NCI-H82 treated with DMSO at 0.1 percent for 48 hours (cell line): ENCODE results near the gene TPRG1L.

Experiments used
- DNase-seq: peaks from one replicate; lab custom pipeline; 2025; ENCODE audit not compliant: unreplicated experiment; lab: John Stamatoyannopoulos, UW

Gene TPRG1L

DNA sequence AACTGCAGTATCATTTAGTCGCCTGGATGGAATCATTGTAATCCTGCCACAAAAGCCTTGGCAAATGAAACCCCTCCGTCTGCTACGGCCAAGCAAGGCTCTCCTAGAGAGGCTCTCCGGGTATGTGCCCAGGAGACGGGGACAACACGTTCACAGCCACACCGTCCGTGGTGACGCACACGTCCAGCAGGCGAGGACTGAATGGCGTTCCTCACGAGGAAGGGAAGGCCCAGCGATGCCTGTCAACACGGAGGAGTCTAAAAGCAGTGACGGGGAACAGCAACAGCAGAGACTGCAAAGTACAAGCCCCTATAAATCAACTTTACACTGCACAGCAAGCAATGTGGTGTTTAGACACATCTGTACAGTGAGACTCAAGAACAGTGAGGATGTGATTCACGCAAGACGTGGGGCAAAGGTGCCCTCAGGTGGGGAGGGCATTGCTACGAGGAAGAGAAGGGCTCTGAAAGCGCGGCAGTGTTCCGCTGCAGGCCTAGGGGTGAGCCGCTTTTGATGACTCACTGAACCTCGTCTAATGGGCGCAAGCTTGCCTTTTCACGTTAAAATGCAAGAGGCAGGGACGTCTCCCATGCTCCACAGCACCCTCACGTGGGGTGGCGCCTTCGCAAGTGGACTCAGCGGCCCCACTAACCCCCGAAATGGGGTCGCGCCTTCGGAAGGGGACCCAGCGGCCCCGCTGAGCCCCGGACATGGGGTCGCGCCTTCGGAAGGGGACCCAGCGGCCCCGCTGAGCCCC is 18.3 kb downstream of the TPRG1L start:
- DNase-seq, result no peak

DNA sequence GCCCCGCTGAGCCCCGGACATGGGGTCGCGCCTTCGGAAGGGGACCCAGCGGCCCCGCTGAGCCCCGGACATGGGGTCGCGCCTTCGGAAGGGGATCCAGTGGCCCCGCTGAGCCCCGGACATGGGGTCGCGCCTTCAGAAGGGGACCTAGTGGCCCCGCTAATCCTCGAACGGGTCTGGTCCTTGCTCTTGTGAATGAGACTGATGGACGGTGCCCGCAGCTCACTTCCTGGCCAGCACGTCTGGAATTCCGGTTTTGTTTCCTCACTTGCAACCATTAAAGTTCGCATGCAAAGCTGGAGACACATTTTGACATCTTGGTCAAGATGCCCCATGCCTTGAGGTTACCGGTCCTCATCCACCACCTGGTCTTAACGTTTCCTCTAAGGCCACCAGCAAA is 19.5 kb downstream of the TPRG1L start:
- DNase-seq, result no peak

DNA sequence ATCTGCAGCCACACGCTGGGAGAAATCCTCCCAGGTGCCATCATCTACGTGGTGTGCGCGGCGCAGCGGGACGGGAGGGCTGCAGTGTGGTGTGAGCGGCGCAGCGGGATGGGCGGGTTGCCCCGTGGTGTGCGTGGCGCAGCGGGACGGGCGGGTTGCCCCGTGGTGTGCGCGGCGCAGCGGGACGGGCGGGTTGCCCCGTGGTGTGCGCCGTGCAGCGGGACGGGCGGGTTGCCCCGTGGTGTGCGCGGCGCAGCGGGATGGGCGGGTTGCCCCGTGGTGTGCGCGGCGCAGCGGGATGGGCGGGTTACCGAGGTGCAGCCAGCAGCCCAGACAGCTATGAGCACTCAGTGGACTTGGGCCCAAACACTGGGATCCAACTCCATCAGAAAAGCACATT is 20.4 kb downstream of the TPRG1L start:
- DNase-seq, result no peak

DNA sequence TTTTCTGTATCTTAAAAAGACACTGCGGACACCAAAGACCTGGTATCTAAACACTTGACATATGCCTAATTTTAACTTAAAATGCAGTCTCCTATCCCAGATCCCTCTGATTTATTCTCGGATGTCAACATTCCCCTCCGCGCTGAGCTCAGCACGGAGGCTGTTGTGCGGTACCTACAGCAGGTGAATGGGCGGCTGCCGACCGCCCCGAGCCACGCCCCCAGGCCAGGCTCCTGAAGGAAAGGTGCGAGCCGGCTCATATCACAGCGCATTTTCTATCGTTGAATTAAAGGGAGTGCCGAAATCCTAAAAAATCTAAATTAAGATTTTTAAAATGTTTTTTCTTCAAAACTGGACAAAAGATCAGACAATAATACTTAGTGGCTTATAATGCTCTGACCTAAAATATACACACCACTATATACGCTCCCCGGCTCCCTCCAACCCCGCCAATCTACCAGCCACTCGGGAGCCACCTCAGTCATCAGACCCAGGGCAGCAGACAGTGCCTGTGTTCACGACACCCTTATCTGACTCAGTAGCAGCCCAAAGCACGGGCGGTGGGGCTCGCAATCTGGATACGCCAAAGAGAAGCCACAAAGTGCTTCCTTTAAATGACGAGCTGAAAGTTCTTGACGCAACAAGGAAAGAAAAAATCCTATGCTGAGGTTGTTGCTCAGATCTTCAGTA is 21.0 kb downstream of the TPRG1L start:
- no peak for DNase-seq

DNA sequence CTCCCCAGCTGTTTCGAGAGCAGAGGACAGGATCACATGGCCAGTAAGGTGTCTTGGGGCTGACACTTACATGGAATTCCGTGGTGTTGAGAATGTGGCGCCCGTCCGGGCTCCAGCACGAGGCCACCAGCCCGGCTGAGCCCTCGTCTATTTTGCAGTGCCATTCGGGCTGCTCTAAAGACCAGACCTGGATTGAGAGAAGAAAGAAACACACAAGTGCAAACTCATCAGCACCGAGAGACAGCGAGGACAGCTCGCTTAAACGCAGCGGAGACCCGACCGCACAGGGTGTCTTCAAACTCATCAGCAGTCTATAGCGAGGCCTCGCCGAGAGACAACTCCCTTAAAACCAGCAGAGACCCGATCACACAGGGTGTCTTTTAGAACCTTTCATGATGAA is 21.8 kb downstream of the TPRG1L start:
- DNase-seq, result no peak

DNA sequence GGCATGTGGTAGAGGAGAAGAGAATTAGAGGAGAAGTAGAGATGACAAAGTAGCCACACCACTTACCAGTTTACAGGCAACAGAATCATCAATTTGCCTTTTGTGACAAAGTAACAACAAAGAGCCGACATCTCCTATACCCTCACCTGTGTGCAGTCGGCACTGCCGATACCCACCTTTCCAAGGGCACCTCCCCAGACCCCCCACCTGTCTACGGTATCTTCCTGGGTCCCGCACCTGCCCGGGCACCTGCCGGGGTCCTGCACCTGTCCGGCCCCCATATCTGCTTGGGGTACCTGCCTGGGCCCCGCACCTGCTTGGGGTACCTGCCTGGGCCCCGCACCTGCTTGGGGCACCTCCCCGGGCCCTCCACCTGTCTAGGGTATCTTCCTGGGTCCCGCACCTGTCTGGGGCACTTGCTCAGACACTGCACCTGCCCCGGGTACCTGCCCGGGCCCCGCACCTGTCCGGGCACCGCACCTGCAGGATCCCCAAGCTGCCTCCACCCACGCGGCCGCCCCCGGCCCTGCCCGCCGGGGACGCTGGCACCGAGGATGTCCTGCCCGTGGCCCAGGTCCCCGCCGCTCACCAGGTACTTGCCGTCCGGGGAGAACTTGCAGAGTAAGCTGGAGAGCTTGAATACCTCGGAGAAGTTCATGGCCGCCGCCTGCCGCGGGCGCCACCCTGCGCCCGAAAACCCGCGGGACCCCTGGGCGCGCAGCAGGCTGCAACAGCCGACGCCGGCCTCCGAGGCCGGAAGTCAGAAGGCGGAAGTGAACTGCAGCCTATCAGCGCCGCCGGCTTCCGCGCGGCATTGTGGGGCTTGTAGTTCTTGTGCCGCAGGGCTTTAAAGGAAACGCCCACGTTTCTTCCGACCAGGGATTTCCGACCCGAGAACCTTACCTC is 24.8 kb downstream of the TPRG1L start, which contains the start of gene WRAP73:
TSS of gene WRAP73 (minus strand) at position 762 of the 906 bp plus-strand sequence. CDS start at position 658, 104 bp downstream.
- peak; percentile 87 for DNase-seq

DNA sequence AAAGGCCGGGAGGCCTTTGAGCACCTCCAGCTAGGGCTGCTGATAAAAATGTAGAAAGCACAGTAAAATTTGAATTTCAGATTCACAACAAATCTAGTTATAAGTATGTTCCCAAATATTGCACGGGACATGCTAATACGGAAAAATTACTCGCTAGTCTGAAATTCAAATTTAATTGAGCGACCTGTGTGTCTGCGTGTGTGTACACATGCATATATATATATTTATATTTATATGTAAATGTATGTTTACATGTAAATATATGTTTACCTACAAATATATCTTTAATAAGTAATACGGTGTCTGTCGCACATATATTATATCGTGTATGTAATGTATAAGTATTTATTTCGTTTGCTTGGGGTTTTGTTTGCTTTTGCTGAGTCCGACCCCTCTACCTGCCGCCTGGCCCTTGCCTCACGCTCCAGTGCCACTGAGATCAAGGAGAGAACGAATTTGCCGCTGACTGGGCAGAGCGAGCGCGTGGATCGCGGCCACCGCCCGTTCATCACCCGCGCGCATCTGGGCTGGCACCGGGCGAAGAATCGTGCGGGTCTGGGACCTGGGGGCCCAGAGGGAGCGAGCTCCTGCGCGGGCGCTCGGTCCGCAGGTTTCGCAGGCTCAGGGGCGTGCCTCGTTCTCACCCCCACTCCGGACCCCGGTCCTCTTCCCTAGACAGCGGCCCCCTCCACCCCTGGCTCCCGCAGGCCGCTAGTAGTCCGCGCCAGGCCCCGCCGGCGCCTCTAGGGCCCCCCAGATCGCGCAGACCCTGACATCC is 25.6 kb downstream of the TPRG1L start:
- no peak for DNase-seq

DNA sequence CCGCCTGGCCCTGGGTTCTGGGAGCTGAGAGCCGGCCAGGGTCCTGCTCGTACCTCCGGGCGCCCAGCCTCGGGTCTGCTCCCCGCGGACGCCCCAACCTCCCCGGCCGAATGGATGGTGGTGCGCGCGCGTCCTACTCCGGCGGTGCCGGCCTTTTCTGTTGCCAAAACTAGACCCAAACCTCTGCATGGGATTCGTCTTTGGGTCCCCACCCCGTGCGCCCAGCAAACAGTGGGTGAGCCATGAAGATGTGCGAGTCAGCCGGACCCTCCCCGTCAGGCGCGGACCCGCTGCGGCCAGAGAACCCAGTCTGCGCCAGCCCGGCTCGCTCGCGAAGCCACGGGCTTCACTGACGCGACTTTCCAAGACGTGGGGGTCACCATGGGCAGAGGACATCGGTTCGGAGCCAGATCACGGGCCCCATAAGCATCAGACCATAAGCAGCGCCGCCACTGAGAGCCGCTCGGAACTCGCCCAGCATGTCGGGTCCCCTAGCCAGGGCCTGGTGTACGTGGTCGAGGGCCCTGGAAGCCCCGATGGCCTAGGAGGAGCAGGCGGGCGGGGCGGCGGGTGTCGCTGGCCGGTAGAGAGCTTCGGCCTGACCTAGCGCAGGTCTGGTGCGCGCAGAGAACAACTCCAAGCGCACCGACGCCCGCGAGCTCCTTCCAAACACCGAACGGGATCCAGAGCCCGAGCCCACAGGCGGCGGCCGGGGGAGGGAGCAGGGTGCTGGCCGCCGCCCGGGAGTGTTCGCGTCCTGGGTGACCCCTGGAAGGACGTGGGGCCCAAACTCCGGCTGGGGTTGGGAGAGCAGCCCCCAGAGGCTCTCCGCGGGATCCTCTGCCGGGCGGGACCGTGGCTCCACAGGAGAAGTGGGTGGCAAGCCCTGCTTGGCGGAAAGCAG is 26.5 kb downstream of the TPRG1L start:
- no peak for DNase-seq

DNA sequence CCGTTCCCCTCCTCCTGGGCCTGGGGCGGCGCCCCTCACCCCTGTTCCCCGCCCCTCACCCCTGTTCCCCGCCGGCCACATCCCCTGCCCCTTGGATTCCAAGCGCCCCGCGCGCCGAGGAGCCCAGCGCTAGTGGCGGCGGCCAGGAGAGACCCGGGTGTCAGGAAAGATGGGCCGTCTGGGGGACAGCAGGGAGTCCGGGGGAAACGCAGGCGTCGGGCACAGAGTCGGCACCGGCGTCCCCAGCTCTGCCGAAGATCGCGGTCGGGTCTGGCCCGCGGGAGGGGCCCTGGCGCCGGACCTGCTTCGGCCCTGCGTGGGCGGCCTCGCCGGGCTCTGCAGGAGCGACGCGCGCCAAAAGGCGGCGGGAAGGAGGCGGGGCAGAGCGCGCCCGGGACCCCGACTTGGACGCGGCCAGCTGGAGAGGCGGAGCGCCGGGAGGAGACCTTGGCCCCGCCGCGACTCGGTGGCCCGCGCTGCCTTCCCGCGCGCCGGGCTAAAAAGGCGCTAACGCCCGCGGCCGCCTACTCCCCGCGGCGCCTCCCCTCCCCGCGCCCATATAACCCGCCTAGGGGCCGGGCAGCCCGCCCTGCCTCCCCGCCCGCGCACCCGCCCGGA is 27.2 kb downstream of the TPRG1L start, which contains the start of gene TP73:
TSS of gene TP73 (plus strand) at position 587 of the 618 bp plus-strand sequence. CDS start 29,850 bp downstream, outside the sequence.
- DNase-seq, result no peak

DNA sequence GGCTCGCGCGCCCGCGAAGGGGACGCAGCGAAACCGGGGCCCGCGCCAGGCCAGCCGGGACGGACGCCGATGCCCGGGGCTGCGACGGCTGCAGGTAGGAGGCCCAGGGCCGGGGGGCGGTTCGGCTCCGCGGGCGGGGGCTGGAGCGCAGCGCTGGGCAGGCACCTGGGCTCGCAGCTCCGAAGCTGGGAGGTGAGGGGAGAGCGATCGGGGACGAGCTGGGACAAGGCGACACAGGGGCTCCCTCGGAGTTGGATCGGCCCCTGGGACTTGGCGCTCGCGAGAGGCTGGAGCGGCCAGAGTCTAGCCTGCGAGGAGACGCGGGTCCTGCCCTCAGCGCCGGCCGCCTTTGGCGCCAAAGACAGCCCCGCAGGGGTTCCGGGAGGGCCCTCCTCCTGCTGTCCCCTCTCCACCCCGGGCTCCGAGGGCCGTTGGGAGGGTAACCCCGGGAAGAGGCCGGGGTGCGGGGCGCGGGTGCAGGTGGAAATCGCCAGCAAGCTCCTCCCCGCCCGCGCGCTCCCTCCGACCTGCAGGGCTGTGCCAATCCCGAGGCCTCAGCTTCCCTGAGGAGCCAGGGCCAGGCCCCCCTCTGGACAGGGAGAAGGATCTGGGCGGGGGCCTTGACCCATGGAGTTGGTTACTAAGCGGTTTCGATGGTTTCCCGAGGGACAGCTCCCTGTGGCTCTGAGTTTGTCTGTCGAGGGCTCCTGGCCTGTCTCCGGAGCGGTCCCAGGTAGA is 27.9 kb downstream of the TPRG1L start:
- no peak for DNase-seq

DNA sequence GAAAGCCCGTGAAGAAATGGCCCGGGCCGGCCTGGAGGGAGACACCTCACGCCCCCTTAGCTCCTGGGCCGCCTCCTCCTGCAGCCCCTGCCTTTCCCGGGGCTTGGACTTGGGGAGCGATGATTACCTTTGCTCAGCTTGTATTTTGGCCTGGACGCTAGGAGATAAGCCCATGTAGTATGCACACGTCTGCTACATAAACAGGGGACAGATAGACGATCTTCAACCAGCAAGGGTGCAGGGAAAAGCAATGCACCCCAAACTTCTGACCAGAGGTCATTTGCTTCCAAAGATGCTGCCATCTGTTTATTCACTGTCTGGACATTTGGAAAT is 28.4 kb downstream of the TPRG1L start:
- DNase-seq, result no peak

DNA sequence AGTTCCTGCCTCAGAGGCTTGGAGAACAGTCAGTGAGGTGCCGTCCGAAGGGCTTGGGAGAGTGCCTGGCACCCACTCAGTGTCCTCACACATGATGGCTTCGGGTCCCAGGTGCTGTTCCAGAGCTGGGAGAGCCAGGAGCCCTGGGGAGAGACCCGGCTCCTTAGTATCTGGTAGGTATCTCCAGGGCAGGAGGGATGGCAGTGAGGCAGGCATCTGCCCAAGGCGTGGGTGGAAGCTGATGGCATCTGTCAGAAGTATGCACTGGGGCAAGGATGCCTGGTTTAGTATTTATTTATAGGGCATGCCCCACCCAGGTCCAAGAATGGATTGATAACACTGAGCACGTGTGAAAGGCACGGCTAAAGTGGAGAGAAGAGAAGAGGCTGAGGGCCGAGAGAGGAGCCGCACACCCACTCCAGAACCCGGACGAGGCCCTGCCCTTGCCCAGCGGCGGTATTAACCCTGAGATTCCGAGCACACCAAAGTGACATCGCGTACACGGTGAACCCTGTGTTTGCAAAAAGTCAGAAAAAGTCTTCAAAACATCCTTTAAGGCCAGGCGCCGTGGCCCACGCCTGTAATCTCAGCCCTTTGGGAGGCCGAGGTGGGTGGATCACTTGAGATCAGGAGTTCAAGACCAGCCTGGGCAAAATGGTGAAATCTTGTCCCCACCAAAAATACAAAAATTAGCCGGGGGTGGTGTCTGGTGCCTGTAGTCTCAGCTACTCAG is 29.9 kb downstream of the TPRG1L start:
- no peak for DNase-seq

DNA sequence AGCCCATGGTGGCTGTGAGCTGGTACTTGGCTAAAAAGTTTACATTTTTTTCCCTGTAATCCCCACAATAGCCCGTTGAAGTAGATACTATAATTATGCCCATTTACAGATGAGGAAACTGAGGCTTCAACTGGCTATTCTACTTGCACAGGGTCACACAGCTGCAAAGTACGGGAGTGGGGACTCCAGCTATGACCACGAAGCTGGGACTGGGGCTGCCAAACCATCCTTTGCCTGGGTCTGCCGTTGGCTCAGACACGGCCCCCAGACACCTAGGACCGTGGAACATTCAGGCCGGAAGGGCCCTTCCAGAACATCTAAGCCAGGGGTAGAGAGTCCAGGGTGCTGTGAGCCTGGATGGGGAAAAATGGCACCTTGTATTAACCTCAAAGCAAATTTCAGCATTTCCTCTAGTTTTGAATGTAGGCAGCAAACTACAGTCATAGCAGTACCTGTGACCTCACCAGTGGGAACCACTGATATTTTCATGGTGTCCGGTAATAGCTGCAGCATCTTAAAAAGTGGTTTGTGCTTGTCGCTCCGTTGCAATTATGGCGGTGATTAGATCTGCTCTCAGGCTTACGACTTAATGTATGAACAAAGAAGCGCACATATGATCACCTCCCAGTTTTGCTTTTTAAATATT is 31.8 kb downstream of the TPRG1L start:
- DNase-seq, result no peak

DNA sequence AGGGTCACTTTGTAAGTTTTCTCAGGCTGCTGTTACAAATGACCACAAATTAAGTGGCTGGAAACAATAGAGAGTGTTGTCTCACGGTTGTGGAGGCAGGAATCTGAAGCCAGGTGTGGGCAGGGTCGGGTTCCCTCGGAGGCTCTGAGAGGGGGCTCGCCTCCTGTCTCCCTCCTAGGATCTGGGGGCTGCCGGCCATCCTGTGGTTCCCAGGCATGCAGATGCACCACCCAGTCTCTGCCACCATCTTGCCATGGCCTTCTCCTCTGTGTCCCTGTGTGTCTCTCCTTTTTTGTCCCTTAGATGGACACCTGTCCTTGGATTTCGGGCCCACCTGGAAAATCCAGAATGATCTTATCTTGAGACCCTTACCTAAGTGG is 32.3 kb downstream of the TPRG1L start:
- DNase-seq, result no peak

DNA sequence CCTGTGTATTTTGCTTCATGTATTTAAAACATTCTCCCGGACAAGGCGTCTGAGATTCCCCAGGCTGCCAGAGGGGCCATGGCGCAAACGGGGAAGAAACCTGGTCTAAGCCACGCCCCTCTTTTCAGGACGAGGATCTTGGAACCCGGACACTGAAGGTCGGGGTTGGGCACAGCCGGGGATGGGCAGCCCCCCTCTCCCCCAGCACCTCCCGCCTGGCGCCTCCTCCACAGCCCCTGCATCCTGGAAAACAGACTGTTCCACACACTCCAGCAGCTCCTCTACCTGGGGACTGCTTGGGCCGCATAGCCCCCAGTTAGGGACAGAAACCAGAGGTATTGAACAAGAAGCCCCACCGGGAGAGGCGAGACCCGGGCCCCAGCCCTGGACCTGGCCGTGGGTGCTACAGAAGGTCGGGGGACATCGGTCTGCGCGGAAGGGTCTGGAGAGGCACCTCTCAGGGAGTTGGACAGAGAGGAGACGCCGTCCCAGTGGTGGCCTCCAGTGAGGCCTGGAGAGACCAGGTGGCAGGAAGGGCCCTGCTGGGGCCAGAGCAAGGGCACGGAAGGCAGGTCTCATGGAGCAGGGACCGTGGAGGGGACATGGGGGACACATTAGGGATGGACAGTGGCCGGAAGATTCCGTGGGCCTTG is 32.9 kb downstream of the TPRG1L start:
- no peak for DNase-seq

DNA sequence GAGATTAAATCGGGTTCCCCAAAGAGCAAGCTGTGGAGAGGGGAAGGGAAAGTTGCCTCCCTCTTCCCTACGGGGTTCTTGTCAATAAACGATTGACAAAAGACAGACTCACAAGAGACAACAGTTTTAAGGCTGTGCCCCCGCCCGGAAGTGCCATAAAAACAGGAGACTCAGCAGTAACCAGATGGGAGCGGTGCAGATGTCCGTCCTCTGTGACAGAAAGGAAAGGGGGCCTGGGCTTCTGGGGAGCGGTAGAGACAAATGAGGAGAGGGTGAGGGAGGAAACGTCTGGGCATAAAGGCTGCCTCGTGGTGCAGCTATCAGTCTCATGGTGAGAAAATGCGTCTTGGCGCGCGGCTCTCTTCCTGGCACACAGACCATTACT is 33.4 kb downstream of the TPRG1L start:
- DNase-seq, result no peak

DNA sequence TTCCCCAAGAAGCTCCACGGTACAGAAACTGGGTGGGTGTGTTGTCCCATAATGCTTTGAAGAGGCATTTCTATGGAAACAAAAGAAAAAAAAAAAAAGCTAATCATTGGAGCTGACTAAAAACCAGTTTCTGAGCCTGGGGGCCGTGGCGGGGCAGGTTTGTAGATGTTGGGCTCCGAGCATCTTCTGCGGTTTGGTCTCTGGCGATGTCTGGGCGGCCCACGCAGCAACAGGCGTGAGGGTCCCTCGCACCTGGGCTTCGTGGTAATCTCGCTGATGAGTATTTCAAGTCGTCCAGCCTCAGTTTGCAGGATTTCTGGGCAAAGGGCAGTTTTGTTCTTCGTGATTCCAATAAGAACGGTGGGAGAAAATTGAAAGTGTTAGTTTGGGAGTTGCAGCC is 34.3 kb downstream of the TPRG1L start:
- DNase-seq, result no peak
